GM06990 (cell line): Measurements from ENCODE around the gene NCOA1.

Experiments used
- DNase-seq: peaks from one replicate; pipeline ENCODE4 v3.0.0-alpha.2; 2011; ENCODE audit not compliant: insufficient read length; ENCODE audit errors: extremely low read depth
- H3K27me3 ChIP-seq: replicated peaks from 2 replicates; pipeline ENCODE4 v1.6.0; 2011; ENCODE audit warnings: low read length; ENCODE audit not compliant: control insufficient read depth, insufficient read depth
- H3K36me3 ChIP-seq: 2 replicates; pipeline ENCODE4 v1.5.1; 2011; ENCODE audit warnings: low read length; ENCODE audit not compliant: control insufficient read depth, insufficient read depth
- H3K4me3 ChIP-seq: replicated peaks from 2 replicates; pipeline ENCODE4 v1.5.1; 2011; ENCODE audit warnings: low read depth, mild to moderate bottlenecking, control low read depth, low read length
- CTCF ChIP-seq: IDR thresholded peaks from 2 replicates; pipeline ENCODE4 v1.5.1; 2011; ENCODE audit warnings: low read length, control low read depth, mild to moderate bottlenecking, inconsistent platforms; ENCODE audit not compliant: insufficient read depth, poor library complexity, severe bottlenecking

The NCOA1 gene

GRCh38 chr2:24490690-24491541 lies at the start of gene NCOA1:
TSS of gene NCOA1 (plus strand) at chr2:24491254. CDS start at chr2:24658678, 167,424 bp downstream.
- H3K27me3 ChIP-seq = no peaks in the 10 kb centered on the region
- TF ChIP-seq CTCF = peak; percentile 18
- H3K36me3 ChIP-seq = no peaks in the 10 kb centered on the region
- H3K4me3 ChIP-seq = peak within 1 kb of the TSS; percentile 94
- DNase-seq = peak; percentile 87

GRCh38 chr2:24448797-24449196 lies 42.3 kb upstream of the NCOA1 start:
- TF ChIP-seq CTCF = no peak
- no peaks in the 10 kb centered on the region for H3K36me3 ChIP-seq
- no peak overlapping the region for H3K4me3 ChIP-seq
- no peak for DNase-seq
- H3K27me3 ChIP-seq = no peaks in the 10 kb centered on the region

- no peak for DNase-seq
- H3K4me3 ChIP-seq = no peak overlapping the region
- H3K36me3 ChIP-seq = no peaks in the 10 kb centered on the region
- no peaks in the 10 kb centered on the region for H3K27me3 ChIP-seq
- TF ChIP-seq CTCF = no peak
Observed at GRCh38 chr2:24449344-24449743, 41.7 kb upstream of the NCOA1 start.

- DNase-seq = no peak
- no peak overlapping the region for H3K4me3 ChIP-seq
- no peaks in the 10 kb centered on the region for H3K36me3 ChIP-seq
- no peak for TF ChIP-seq CTCF
- H3K27me3 ChIP-seq = no peaks in the 10 kb centered on the region
Observed at GRCh38 chr2:24451805-24452501, 39.1 kb upstream of the NCOA1 start.

- Histone ChIP-seq H3K27me3 (no peaks in the 10 kb centered on the region), H3K36me3 (no peaks in the 10 kb centered on the region), H3K4me3 (no peak overlapping the region)
- no peak for TF ChIP-seq CTCF
- DNase-seq = no peak
Observed at GRCh38 chr2:24452502-24452885, 38.6 kb upstream of the NCOA1 start.
